ENCODE results near the gene MAN2A1.
"Not testable (repeated sequence)": the region's sequence is repeated elsewhere in the genome, so short reads cannot be mapped to it uniquely, and the experiment has no call there.

DNA sequence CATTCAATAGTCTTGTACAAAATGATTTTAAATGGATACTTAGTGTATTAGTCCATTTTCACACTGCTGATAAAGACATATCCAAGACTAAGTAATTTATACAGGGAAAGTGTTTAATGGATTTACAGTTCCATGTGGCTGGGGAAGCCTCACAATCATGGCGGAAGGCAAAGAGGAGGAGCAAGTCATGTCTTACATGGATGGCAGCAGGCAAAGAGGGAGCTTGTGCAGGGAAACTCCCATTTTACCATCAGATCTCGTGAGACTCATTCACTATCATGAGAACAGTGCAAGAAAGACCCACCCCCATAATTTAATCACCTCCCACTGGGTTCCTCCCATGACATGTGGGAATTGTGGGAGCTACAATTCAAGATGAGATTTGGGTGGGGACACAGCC lies 203.5 kb downstream of the MAN2A1 start:
- TF ChIP-seq, protein P1, sequence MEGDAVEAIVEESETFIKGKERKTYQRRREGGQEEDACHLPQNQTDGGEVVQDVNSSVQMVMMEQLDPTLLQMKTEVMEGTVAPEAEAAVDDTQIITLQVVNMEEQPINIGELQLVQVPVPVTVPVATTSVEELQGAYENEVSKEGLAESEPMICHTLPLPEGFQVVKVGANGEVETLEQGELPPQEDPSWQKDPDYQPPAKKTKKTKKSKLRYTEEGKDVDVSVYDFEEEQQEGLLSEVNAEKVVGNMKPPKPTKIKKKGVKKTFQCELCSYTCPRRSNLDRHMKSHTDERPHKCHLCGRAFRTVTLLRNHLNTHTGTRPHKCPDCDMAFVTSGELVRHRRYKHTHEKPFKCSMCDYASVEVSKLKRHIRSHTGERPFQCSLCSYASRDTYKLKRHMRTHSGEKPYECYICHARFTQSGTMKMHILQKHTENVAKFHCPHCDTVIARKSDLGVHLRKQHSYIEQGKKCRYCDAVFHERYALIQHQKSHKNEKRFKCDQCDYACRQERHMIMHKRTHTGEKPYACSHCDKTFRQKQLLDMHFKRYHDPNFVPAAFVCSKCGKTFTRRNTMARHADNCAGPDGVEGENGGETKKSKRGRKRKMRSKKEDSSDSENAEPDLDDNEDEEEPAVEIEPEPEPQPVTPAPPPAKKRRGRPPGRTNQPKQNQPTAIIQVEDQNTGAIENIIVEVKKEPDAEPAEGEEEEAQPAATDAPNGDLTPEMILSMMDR (IDR thresholded peaks at IDR 0.05; ENCODE audit: low read length) = not testable (repeated sequence)
- not testable (repeated sequence) for TF ChIP-seq EZH2 (optimal IDR thresholded peaks at IDR 0.05; ENCODE audit: low read depth, low read length); EZH2phosphoT487 (IDR thresholded peaks at IDR 0.05; ENCODE audit: low read length)

All from MM.1S (cell line).